Panc1 (cell line): ENCODE results near the gene FAM221B.

Experiments
- POLR2AphosphoS5 ChIP-seq: IDR thresholded peaks from 2 replicates; pipeline ENCODE4 v1.6.1; 2012; ENCODE audit warnings: mild to moderate bottlenecking, low read depth, low read length, moderate library complexity
- SIN3A ChIP-seq: IDR thresholded peaks from 2 replicates; pipeline ENCODE4 v1.6.1; 2012; ENCODE audit warnings: low read depth, mild to moderate bottlenecking, low read length, moderate library complexity, borderline replicate concordance; ENCODE audit not compliant: insufficient read depth
- TCF7L2 ChIP-seq: IDR thresholded peaks from 2 replicates; pipeline ENCODE4 v1.6.1; 2011; ENCODE audit warnings: mild to moderate bottlenecking, low read depth, low read length, inconsistent platforms
- TF ChIP-seq, protein P1 (sequence below): fragments of 450-650 bp; IDR thresholded peaks from 2 replicates; pipeline ENCODE4 v1.5.1; 2017; ENCODE audit warnings: mild to moderate bottlenecking
- TF ChIP-seq, protein P2 (sequence below), 2 experiments: IDR thresholded peaks; 2 replicates each; pipeline ENCODE4 v1.6.1; 2011 to 2012; ENCODE audit warnings: low read depth in 2 of 2, control low read depth in 1 of 2, low read length in 1 of 2, mild to moderate bottlenecking in 1 of 2, moderate library complexity in 1 of 2; ENCODE audit not compliant: insufficient read depth in 1 of 2

DNA sequence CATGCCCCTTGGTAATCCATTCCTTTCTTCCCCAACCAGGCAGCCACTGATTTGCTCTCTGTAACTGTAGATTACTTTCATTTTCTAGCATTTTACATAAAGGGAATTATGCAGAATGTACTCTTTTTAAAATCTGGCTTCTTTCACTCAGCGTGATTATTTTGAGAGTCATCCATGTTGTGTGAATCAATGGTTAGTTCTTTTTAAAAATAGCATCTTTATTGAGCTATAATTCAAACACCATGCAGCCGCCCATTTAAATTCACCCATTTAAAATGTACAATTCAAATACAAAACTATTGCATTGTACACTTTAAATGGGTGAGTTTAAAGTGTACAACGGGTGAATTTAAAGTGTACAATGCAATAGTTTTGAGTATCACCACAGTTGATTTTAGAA, 44.0 kb upstream of the FAM221B start:
- TF ChIP-seq, protein P1, sequence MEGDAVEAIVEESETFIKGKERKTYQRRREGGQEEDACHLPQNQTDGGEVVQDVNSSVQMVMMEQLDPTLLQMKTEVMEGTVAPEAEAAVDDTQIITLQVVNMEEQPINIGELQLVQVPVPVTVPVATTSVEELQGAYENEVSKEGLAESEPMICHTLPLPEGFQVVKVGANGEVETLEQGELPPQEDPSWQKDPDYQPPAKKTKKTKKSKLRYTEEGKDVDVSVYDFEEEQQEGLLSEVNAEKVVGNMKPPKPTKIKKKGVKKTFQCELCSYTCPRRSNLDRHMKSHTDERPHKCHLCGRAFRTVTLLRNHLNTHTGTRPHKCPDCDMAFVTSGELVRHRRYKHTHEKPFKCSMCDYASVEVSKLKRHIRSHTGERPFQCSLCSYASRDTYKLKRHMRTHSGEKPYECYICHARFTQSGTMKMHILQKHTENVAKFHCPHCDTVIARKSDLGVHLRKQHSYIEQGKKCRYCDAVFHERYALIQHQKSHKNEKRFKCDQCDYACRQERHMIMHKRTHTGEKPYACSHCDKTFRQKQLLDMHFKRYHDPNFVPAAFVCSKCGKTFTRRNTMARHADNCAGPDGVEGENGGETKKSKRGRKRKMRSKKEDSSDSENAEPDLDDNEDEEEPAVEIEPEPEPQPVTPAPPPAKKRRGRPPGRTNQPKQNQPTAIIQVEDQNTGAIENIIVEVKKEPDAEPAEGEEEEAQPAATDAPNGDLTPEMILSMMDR = no peak
- TF ChIP-seq TCF7L2 (no peak), SIN3A (no peak), POLR2AphosphoS5 (no peak)
- TF ChIP-seq, protein P2, sequence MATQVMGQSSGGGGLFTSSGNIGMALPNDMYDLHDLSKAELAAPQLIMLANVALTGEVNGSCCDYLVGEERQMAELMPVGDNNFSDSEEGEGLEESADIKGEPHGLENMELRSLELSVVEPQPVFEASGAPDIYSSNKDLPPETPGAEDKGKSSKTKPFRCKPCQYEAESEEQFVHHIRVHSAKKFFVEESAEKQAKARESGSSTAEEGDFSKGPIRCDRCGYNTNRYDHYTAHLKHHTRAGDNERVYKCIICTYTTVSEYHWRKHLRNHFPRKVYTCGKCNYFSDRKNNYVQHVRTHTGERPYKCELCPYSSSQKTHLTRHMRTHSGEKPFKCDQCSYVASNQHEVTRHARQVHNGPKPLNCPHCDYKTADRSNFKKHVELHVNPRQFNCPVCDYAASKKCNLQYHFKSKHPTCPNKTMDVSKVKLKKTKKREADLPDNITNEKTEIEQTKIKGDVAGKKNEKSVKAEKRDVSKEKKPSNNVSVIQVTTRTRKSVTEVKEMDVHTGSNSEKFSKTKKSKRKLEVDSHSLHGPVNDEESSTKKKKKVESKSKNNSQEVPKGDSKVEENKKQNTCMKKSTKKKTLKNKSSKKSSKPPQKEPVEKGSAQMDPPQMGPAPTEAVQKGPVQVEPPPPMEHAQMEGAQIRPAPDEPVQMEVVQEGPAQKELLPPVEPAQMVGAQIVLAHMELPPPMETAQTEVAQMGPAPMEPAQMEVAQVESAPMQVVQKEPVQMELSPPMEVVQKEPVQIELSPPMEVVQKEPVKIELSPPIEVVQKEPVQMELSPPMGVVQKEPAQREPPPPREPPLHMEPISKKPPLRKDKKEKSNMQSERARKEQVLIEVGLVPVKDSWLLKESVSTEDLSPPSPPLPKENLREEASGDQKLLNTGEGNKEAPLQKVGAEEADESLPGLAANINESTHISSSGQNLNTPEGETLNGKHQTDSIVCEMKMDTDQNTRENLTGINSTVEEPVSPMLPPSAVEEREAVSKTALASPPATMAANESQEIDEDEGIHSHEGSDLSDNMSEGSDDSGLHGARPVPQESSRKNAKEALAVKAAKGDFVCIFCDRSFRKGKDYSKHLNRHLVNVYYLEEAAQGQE (IDR thresholded peaks at IDR 0.05; ENCODE audit: insufficient read depth in 1 of 2, low read depth in 2 of 2, low read length in 1 of 2) = no peak
